Gastroesophageal sphincter (tissue), 3 donors: ENCODE data around the gene ATM.

Experiments used
- CTCF ChIP-seq, 4 experiments: fragments of 200-600 bp in 2 of 4; fragments of 450-650 bp in 2 of 4; sonication (generic) in 1 of 4; IDR thresholded peaks; one replicate each; pipeline ENCODE4 v1.5.1; 2017 to 2019; ENCODE audit warnings: antibody characterized with exemption in 4 of 4, mild to moderate bottlenecking in 2 of 4, moderate library complexity in 2 of 4
- POLR2A ChIP-seq, 2 donors: fragments of 450-650 bp; IDR thresholded peaks; one replicate each; pipeline ENCODE4 v1.6.1; 2017; ENCODE audit warnings: antibody characterized with exemption in 2 of 2, mild to moderate bottlenecking in 2 of 2, moderate library complexity in 1 of 2

DNA sequence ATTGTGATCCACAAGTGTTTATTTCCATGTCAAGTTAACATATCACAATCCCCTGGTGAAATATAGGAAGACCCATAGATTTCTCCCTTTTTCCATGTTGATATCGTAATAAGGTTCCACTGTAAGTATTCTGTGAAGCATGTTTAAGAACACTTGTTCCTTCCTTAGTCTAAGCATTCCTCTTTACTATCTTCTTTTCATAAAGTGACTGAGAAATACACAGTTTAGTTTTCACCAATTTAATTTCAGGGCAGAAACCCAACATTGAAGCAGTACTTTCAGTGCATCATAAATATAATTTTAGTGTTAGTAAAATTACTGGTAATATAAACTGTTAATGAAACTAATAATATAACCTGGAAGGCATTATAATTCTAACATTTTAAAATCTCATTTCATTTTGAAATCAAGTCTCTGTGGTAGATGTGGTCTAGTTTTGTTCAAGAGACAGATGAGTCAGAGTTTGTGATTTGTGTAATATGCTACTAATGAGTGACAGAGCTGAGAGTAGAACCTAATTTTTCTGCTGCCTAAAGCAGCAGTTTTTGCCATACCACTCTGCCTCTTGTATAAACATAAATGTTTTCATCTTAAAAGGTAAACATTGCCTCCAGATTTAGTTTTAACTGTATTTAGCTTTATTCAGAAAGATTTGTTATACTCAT, 79.4 kb downstream of the ATM start:
- TF ChIP-seq CTCF (IDR thresholded peaks at IDR 0.05) (no peak), POLR2A (IDR thresholded peaks at IDR 0.05) (no peak)
